GM04504 (cell line): ENCODE data around the gene ADAMTS12.
"Not testable (repeated sequence)": the region's sequence is repeated elsewhere in the genome, so short reads cannot be mapped to it uniquely, and the experiment has no call there.

Experiments
- DNase-seq: peaks from one replicate; pipeline ENCODE4 v3.0.0-alpha.2; 2012; ENCODE audit warnings: low read depth

ADAMTS12 gene

DNA sequence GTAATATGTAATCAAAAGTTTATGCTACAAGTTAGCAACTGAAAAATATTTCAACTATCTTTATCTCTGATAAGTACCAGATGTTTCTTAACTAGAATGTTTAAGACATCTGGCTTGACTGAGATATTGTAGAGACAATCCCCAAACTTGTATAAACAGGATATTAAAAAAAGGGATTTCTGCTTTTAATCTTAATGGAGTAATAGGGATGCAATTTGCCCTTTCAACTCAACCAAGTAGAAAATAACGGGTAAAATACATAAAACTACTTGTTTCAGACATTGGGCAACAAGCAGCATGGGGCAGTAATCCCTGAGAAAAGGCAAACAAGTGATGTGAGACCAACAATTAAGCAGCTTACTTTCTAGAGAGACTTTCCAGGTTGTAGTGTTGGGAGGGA is 9.4 kb upstream of the ADAMTS12 start:
- DNase-seq: no peak

DNA sequence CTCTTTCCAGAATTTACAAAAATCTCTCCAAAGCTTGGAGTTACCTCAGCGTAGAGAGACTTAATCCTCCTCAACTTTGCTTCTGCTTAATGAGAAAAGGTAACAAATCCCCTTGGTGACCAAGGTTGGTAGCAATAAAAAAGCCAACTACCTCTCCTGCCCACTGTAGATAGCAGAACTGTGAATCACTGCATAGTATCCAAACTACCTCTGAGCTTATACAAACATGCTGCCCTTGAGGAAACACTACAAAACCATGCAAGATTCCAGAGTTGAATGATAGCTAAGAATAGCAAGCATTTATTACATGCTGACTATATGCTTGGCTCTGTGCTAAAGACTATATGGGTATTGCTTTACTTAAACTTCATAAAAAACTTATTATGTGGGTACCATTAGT is 2.8 kb upstream of the ADAMTS12 start:
- no peak for DNase-seq

DNA sequence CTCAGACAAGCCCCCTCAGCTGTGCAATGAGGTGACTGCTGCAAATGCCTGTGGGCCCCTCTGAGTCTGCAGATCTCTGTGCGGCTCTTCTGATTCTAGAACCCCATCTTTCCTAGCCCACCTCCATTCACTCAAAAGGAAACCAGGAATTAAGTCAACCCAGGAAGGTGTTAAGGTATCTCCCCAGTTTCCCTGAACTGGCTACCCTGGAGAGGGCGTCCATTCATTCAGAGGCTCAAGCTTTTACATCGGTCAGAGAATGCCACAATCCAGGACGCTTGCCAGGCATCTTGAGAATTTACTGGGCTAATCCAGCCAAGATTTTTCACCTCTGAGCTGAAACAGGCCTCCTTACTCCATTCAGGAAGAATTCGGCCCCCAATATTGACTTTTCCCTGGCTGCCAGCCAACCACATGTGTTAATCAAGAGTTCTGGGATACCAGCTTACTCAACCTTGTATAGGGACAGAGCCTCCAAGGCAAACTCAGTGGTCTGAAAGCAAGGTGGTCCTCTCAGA is 889 bp upstream of the ADAMTS12 start:
- DNase-seq: peak; percentile 87

DNA sequence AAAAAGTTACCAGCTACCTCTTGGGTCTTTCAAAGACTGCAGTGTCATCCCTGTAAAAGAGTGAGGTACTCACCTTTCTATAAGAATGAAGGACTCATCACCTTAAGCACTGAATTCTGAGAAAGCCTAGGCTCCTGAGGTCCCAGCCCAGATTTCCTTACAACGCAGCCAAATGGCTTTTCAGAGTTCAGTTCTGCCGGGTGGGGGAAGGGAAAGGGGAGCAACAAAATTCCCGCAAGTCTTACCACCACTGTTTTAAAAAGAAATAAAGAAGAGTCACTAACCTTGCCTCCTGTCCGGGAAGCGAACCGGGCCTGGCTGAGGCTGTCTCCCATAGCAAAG is 373 bp downstream of the ADAMTS12 start:
- DNase-seq: no peak

DNA sequence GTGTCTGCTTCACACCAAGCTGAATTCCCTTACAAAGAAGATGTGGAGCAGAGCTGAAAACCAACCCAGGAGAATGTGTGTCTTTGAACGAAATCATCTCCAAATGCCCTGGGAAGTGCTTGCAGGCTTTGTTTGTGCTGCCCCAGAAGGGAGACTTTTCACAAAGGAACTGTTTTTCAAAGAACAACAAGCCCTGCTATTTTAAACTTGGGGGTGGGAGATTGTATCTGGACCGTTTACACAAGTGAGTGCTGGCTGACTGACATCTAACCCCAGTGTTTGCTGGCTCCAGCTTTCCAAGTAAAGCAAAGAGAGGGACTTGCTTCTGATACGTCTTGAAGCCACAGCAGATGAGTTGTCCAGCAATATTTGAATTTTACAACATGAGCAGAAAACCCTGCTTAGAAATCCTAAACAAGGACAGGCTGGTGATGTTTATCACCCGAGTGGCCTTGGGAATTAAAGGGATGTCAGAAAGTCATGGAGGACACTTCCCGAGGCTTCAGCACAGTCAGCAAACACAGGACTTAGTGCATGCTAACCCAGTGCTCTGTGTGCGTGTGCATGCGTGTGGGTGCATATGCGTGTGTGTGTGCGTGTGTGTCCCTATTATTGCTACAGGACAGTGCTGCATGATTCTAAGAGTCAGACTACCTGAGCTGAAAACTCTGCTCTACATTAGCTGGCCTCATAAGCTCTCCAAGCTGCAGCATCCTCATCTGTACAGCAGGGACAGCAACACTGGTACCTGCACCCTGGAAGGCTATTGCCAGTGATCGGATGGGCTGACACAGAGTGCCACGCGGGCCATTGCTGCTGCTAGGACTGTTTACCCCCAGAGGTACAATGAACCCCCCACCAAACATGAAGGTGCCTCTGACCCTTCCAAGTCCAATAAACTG is 1.4 kb downstream of the ADAMTS12 start:
- DNase-seq: no peak

DNA sequence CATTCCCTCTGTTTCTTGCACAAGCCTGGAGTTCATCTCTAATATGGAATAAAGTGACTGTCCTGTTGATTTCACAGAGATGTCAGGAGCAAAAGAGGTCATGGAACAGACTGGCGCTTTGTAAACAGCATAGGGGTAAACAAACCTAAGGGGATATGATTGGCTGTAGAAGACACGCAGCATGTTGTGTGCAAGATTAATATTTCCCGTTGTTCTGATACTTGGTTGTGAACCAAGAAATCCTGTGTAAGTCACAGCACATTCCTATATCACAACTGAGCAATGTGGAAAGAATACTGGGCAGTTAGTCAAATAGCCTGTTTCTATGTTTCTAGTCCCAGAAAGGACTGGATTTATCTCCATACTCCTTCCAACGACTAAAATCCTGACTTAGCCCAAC is 3.2 kb downstream of the ADAMTS12 start:
- DNase-seq: no peak

DNA sequence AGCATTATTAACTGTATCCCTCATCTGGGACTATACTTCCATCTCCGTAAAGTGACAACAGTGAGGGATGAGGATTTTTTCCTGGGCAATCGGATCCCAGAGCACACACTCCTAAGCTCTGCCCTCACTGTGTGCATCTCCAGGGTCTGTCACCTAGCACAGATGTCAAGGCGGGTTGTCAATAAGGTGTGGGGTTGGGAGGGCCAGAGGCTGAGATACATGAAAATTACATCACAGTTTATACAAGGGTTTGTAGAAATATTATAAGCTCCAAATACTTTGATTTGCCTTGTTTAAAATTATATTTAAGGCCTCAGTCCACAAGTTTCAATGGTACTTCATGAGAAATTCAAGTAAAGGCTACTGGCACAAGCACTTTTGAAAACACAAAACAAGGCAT is 4.5 kb downstream of the ADAMTS12 start:
- no peak for DNase-seq

DNA sequence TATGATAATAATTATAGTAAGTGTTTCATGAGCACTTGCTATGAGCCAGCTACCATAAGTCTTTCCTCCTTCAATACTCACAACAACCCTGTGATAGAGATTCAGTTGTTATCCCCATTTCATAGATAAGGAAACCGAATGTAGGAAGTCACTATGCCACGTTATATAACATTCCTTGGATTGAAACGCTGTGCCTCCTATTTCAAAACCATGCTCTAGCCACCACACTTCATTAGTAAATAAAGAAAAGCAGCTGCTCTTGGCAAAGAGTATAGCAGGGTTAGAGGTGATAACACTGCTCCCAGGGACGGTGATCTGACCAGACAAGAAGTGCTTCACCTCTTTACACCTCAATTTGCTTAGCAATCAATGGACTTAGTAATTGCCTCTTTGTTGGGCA is 5.5 kb downstream of the ADAMTS12 start:
- DNase-seq: no peak

DNA sequence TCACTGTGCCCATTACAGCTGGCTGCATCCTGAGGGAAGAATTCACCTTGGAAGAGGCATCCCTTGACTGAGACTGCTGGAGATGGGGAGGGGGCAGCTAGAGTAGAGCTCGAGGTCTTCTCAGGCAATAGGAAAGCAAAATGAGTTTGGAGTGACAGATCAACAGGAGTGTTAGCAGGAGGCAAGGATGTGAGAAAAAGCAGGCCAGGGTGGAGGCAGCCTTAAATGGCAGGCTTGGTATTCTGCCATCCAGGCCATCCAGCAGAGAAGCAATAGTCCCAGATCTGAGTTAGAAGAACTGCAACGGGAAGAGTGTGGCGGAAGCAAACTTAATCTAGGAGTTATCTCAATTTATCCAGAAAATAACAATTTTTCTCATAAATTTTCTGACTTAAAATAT is 6.1 kb downstream of the ADAMTS12 start:
- no peak for DNase-seq

DNA sequence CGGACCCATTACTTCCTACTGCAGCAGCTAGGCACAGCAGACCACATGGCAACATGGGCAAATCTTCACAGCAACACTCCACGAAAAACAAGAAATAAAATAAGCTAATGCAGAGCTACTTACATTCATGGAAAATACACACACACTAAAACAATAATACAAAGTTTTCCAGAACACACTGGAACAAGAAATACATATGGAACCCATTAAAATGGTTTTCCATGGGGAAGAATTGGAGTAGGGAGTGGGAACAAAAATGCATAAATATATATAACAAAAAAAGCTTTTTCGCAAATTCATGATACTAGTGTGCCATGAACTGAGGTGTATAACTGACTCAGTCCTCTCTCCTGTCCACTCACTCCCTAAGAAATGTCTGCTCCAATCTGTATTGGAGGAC is 8.3 kb downstream of the ADAMTS12 start:
- no peak for DNase-seq

DNA sequence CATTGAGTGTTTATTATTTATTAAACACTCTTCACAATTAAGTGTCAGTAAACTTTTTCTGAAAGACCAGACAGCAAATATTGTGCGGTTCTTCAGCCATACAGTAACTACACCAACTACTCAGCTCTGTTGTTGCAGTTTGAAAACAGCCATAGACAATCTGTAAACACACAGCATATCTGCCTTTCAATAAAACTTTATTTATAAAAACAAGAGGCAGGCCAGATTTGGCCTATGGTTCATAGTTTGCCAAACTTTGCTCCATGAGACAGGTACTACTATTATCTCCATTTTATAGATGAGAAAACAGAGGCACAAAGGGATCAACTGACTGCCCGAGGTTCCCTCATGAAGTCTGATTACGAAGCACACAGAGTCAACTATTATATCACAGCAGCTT is 11.5 kb downstream of the ADAMTS12 start:
- no peak for DNase-seq

DNA sequence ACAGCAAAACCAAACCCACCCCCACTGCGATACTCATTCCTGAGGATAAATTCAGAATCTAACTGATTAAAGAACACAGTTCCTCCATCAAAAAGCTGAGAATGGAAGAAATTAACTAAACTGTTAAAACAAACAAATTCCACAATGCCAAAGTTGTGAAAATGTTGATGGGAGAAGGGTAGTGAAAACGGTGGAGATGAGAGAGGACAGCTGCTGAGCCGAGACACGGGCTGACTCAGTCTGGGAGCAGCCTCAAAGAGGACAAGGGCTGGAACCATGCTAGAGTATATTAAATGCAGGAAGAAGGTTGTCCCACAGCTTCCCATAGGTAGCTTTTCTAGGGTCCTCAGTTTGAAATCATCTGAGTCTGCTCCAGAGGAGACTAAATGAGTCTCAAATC is 14.3 kb downstream of the ADAMTS12 start:
- no peak for DNase-seq

DNA sequence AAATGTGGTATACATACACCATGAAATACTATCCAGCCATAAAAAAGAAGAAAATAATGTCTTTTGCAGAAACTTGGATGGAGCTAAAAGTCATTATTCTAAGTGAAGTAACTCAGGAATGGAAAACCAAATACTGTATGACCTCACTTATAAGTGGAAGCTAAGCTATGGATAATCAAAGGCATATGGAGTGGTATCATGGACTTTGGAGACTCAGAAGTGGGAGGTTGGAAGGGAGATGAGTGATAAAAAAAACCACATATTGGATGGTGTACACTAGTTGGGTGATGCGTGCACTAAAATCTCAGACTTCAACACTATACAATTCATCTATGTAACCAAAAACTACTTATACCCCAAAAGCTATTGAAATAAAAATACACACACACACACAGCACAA is 24.5 kb downstream of the ADAMTS12 start:
- DNase-seq: no peak

DNA sequence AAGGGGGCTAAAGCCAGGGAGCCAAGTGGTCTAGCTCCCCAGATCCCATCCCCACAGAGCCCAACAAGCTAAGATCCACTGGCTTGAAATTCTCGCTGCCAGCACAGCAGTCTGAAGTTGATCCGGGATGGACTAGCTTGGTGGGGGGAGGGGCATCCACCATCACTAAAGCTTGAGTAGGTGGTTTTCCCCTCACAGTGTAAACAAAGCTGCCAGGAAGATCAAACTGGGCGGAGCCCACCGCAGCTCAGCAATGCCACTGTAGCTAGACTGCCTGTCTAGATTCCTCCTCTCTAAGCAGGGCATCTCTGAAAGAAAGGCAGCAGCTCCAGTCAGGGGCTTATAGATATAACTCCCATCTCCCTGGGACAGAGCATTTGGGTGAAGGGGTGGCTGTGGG is 32.6 kb downstream of the ADAMTS12 start:
- not testable (repeated sequence) for DNase-seq

DNA sequence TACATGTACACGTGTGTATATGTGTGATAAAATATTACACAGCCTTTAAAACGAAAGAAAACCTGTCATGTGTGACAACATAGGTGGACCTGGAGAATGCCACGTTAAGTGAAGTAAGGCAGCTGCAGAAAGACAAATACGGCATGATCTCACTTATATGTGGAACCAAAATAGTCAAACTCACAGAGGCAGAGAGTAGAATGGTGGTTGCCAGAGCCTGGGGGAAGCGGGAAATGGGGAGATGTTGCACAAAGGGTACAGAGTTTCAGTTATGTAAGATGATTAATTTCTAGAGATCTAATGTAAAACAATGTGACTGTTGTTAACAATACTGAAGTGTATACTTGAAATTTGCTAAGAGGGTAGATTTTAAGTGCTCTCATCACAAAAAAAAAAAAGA is 34.8 kb downstream of the ADAMTS12 start:
- DNase-seq: no peak

DNA sequence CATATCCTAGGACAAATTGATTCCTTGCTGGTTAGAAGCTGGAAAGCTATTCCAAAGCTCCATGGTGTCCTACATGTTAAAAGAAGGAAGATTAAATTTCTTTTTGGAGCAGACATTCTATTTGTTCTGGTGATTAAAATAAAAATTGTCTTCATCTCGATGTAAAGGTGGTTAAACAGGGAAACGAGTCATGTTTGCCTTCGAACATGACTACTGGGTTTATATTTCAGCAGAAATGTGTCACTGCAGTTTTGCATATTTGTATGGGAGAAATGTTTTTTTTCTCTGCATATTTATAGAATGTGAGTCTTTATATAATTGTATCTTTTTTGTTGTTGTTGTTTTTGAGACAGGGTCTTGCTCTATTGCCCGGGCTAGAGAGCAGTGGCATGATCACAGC is 36.4 kb downstream of the ADAMTS12 start:
- DNase-seq: no peak

DNA sequence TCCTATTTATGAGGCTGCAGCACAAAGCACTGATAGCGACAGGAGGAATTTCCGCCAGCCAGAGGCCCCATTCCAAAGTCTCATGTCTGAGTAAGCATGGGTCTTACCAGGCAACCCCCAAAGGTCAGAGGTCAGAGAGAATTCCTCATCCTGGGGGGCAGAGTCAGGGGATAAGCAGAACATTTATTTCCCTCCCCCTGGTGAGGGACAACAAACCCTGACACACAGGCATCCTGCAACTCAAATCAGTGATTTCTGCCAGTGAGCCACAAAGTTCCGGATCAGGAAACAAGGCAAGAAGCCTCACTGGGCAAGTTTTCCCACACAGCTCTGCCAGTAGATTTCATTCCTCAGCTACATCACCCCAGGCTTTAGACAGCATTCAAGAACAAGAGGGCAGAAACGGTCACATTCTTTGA is 37.0 kb downstream of the ADAMTS12 start:
- DNase-seq: no peak

DNA sequence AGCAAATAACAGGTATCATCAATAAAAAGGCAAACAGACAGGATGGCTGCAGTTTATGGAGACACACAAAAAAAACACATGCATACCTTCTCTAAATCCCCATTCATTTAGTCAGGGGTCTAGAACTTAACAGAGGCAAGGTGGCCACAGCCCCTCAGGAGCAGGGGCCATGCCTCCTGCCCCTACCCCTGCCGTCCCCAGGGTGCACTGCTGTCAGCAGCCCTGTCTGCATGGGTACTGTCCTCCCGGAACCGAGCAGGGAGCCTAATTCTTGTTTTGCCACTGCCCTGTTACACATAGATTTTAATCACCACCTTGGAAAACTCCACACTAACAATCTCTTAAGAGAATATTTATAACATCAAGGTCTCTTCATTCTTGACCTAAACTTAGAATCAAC is 39.0 kb downstream of the ADAMTS12 start:
- DNase-seq: no peak

DNA sequence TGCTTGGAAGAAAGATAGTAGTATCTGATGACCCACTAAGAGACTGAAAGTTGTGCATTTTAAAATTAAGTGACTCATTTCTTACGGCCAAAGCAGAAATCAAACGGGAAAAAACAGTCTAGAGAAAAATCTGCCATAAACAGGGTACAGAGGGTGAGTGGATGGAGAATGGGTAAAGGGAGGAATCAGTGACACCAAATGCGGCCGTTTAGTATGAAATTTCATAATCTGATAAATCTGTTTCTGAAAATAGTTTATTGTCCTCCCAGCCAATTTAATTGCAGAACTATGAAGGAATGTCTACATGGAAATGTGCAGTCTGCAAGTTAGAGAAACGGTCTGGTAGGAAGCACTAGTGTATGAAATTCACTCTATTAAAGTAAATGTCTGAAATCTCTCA is 39.5 kb downstream of the ADAMTS12 start:
- no peak for DNase-seq

DNA sequence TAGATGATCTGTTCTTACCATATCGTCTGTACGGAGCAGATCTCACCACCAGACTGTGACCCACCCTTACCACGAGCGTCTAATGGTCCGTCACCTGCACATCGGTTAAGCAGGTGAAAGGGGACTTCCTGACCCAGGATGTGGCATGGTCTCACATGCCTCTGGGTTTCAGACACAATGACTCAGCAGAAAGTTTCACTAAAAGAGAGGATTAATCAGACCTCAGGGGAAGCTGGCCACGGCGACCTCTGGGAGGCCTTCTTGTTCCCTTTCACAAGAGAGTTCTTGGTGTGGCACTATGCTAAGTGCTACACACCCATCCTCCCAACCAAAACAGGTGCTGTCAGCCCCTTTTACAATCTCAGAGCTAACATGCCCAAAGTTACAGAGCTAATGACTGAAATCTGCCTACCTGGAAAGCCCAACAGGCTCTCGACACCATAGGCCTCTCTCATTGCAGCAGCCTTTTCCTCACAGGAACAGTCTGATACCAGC is 41.6 kb downstream of the ADAMTS12 start:
- DNase-seq: no peak

DNA sequence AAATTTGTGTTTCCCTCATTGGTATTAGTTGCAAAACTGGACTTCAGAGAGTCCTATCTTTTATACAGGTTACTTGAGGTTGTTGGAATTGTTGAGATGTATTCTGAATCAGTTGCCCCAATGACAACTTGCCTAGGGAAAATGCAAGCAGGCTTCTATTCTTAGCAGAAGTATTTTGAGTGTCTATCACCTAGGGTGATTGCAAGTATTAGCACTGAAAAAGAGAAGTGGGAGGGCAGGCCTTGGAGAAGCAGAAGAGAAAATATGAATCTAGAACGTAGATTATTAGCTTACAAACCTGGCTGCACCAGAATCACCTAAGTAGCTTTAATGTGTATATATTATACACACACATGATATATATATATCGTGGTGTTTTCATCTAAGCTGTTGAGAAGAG is 43.2 kb downstream of the ADAMTS12 start:
- no peak for DNase-seq

DNA sequence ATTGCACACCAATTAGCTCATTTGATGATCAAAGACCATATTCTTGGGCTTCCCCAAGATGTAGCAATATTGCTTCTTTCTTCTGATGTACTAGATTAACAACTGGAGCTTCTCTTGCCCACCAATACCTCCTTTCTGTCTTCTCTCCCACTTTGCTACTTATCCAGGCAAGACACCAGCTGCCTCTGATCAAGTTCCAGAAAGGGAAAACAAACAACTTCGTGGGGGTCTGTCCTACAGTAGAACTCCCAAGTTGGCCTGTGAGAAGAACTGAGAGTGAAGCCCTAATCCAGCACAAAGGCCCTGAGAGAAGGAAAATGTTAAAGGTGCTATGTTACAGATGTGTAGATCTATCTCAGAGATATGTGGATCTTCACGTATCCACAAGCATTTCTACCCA is 44.9 kb downstream of the ADAMTS12 start:
- no peak for DNase-seq

DNA sequence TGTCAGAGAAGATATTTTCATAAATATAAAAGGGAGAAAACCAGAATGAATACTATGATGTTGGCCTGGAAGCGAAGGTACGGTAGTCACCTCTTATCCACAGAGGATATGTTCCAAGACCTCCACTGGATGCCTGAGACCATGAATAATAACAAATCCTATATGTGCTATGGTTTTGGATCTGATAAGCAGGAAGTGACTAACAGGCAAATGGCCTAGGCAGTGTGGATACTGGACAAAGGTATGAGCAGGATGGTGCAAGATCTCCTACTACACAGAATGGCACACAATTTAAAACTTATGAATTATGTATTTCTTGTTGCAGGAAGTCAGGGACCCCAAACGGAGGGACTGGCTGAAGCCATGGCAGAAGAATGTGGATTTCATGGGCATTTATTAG is 48.2 kb downstream of the ADAMTS12 start:
- DNase-seq: no peak

DNA sequence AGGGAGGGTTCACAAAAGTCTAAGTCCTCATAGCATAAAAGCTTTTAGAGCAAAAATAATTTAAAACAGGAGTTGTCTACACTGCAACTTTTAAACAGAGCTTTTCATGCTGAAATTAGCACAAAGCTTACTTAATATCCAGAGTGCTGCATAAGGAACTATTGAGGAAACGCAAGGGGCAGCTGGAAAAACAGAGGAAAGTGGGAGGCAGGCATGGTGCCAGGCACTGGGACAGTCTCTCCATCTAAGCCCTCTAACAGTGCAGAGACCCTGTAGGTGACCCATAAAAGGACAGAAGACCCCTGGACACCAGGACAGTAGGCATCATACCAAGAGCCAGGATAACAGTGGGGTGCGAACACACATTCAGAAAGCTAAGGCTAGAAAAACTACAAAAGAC is 49.3 kb downstream of the ADAMTS12 start:
- DNase-seq: no peak
